OCI-LY7 (cell line): ENCODE data around the gene ATP6V1B1.

ENCODE experiments used
- EZH2phosphoT487 ChIP-seq: fragments of 200-600 bp; sonication (generic); IDR thresholded peaks from 2 replicates; pipeline ENCODE4 v1.6.1; 2018; ENCODE audit warnings: low read depth, borderline replicate concordance, mild to moderate bottlenecking, mixed run types, antibody characterized with exemption, low read length, moderate library complexity, mixed read lengths
- TF ChIP-seq, protein P1 (sequence below): fragments of 200-600 bp; sonication (generic); conservative IDR thresholded peaks from 2 replicates; pipeline ENCODE4 v1.5.1; 2014; ENCODE audit warnings: mild to moderate bottlenecking, antibody characterized with exemption, low read length, moderate library complexity, mixed read lengths

DNA sequence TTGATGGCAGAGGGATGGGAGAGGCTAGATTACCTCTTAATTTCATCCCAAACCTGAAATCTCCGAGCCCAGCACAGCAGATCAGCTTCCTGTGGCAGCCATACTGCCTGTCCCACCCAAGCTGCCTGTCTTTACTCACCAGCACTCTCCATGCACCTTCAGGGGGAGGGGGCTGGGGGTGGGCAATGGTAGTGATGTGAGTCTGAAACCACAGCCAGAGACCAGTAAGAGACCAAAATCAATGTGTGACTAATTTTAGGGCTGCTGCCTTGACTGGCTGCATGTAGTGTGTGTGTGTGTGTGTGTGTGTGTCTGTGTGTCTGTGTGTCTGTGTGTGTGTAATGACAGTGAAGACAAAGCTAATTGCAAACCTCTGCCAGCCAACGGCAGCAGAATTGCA, 70.6 kb downstream of the ATP6V1B1 start:
- TF ChIP-seq, protein P1, sequence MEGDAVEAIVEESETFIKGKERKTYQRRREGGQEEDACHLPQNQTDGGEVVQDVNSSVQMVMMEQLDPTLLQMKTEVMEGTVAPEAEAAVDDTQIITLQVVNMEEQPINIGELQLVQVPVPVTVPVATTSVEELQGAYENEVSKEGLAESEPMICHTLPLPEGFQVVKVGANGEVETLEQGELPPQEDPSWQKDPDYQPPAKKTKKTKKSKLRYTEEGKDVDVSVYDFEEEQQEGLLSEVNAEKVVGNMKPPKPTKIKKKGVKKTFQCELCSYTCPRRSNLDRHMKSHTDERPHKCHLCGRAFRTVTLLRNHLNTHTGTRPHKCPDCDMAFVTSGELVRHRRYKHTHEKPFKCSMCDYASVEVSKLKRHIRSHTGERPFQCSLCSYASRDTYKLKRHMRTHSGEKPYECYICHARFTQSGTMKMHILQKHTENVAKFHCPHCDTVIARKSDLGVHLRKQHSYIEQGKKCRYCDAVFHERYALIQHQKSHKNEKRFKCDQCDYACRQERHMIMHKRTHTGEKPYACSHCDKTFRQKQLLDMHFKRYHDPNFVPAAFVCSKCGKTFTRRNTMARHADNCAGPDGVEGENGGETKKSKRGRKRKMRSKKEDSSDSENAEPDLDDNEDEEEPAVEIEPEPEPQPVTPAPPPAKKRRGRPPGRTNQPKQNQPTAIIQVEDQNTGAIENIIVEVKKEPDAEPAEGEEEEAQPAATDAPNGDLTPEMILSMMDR = no peak
- TF ChIP-seq EZH2phosphoT487 = no peak
